SK-N-SH (cell line): ENCODE data around the gene TRMO. TPM values are rescaled to one million over a fixed set of nuclear protein-coding genes. Genes with fewer than 3 reads are reported as not detected.

ENCODE experiments used
- CTCF ChIA-PET: fragments of 300-600, 350-600 bp; formaldehyde crosslinking; extraction: SDS; loops from one replicate; lab custom pipeline; 2021; lab: Yijun Ruan, JAX
- POLR2A ChIA-PET: fragments of 350-600 bp; sonication (Branson Sonifier 250); formaldehyde crosslinking; extraction: SDS; loops from one replicate; lab custom pipeline; 2020; ENCODE audit warnings: antibody characterized with exemption, inconsistent platforms; lab: Yijun Ruan, JAX
- DNase-seq: peaks from one replicate; pipeline ENCODE4 v3.0.0; 2012
- H2AFZ ChIP-seq: fragments of 200-600 bp; sonication (generic); 2 replicates; pipeline ENCODE4 v1.8.1; 2016; ENCODE audit warnings: antibody characterized with exemption, mild to moderate bottlenecking, low read depth
- H3F3A ChIP-seq: fragments of 200-600 bp; sonication (generic); replicated peaks from 2 replicates; pipeline ENCODE3; 2016; ENCODE audit warnings: antibody characterized with exemption, mild to moderate bottlenecking; ENCODE audit not compliant: insufficient read depth
- H3K27ac ChIP-seq, 2 experiments: fragments of 200-500 bp in 1 of 2; fragments of 200-600 bp in 1 of 2; sonication (Bioruptor generic) in 1 of 2; sonication (generic), shearing (Covaris generic) in 1 of 2; 2 replicates each; pipeline versions ENCODE4 v1.5.1 to v1.6.1; 2014 to 2016; ENCODE audit warnings: low read depth in 2 of 2, inconsistent platforms in 1 of 2, low read length in 1 of 2, mild to moderate bottlenecking in 1 of 2, mixed read lengths in 1 of 2
- H3K27me3 ChIP-seq: fragments of 200-600 bp; sonication (generic), shearing (Covaris generic); 2 replicates; pipeline ENCODE4 v1.6.1; 2016; ENCODE audit warnings: mixed run types; ENCODE audit not compliant: insufficient read depth
- H3K36me3 ChIP-seq, 2 experiments: fragments of 200-500 bp in 1 of 2; fragments of 200-600 bp in 1 of 2; sonication (Bioruptor generic) in 1 of 2; sonication (generic) in 1 of 2; replicated peaks in 1 of 2; 2 replicates each; pipeline versions ENCODE3 to v1.5.1; 2014 to 2016; ENCODE audit warnings: low read length in 1 of 2, mild to moderate bottlenecking in 1 of 2; ENCODE audit not compliant: insufficient read depth in 2 of 2, control insufficient read depth in 1 of 2
- H3K4me1 ChIP-seq, 2 experiments: fragments of 200-500 bp in 1 of 2; fragments of 200-600 bp in 1 of 2; sonication (Bioruptor generic) in 1 of 2; sonication (generic), shearing (Covaris generic) in 1 of 2; 2 replicates each; pipeline versions ENCODE4 v1.5.1 to v1.6.1; 2014 to 2016; ENCODE audit warnings: low read depth in 1 of 2, low read length in 1 of 2, mixed run types in 1 of 2; ENCODE audit not compliant: insufficient read depth in 2 of 2, control insufficient read depth in 1 of 2
- H3K4me2 ChIP-seq: fragments of 200-600 bp; sonication (generic), shearing (Covaris generic); 2 replicates; pipeline ENCODE4 v1.6.1; 2017; ENCODE audit warnings: mixed run types
- H3K4me3 ChIP-seq, 2 experiments: fragments of 200-500 bp in 1 of 2; fragments of 200-600 bp in 1 of 2; sonication (Bioruptor generic) in 1 of 2; sonication (generic), shearing (Covaris generic) in 1 of 2; 2 replicates each; pipeline versions ENCODE4 v1.5.1 to v1.8.1; 2014 to 2016; ENCODE audit warnings: low read depth in 2 of 2, inconsistent platforms in 1 of 2, low read length in 1 of 2, mild to moderate bottlenecking in 1 of 2, mixed read lengths in 1 of 2, moderate library complexity in 1 of 2
- H3K79me2 ChIP-seq: fragments of 200-600 bp; sonication (generic); 2 replicates; pipeline ENCODE4 v1.8.1; 2017; ENCODE audit warnings: mild to moderate bottlenecking; ENCODE audit not compliant: insufficient read depth
- H3K9ac ChIP-seq: fragments of 200-600 bp; sonication (generic); 2 replicates; pipeline ENCODE4 v1.6.1; 2017; ENCODE audit warnings: mixed run types
- H3K9me2 ChIP-seq: fragments of 200-600 bp; sonication (generic); 2 replicates; pipeline ENCODE4 v1.6.1; 2017; ENCODE audit warnings: mixed run types
- H3K9me3 ChIP-seq: fragments of 200-600 bp; sonication (generic); 2 replicates; pipeline ENCODE4 v1.6.1; 2017; ENCODE audit warnings: mixed run types, mild to moderate bottlenecking, moderate library complexity
- H4K20me1 ChIP-seq: fragments of 200-600 bp; sonication (generic); 2 replicates; pipeline ENCODE4 v1.6.1; 2017; ENCODE audit warnings: mild to moderate bottlenecking, mixed run types; ENCODE audit not compliant: insufficient read depth
- CHD2 ChIP-seq: fragments of 150-350 bp; IDR thresholded peaks from 2 replicates; pipeline ENCODE4 v1.6.1; 2018; ENCODE audit warnings: low read length; ENCODE audit not compliant: partially characterized antibody
- CTCF ChIP-seq: fragments of 200-600 bp; sonication (generic); IDR thresholded peaks from 2 replicates; pipeline ENCODE4 v1.6.1; 2017; ENCODE audit warnings: antibody characterized with exemption, mild to moderate bottlenecking, moderate library complexity
- ELF1 ChIP-seq: IDR thresholded peaks from 2 replicates; pipeline ENCODE4 v1.4.0; 2012
- EP300 ChIP-seq, 2 experiments: IDR thresholded peaks; 2 replicates each; pipeline versions ENCODE4 v1.4.0 to v1.6.1; 2012; ENCODE audit warnings: borderline replicate concordance in 1 of 2, low read depth in 1 of 2, low read length in 1 of 2
- FOSL2 ChIP-seq: IDR thresholded peaks from 2 replicates; pipeline ENCODE4 v1.4.0; 2012; ENCODE audit warnings: low read depth, mild to moderate bottlenecking, moderate library complexity, borderline replicate concordance
- GABPA ChIP-seq: IDR thresholded peaks from 2 replicates; pipeline ENCODE4 v1.4.0; 2012; ENCODE audit warnings: low read depth, mild to moderate bottlenecking
- GATA2 ChIP-seq: sonication (generic); formaldehyde crosslinking; IDR thresholded peaks from 2 replicates; pipeline ENCODE4 v1.5.0; 2020; ENCODE audit warnings: mild to moderate bottlenecking, missing genetic modification reagents
- IRF3 ChIP-seq: fragments of 150-350 bp; IDR thresholded peaks from 2 replicates; pipeline ENCODE4 v1.6.1; 2016; ENCODE audit warnings: mild to moderate bottlenecking, low read depth, low read length
- JUND ChIP-seq: IDR thresholded peaks from 2 replicates; pipeline ENCODE4 v1.4.0; 2012
- MEF2A ChIP-seq: IDR thresholded peaks from 2 replicates; pipeline ENCODE4 v1.4.0; 2012; ENCODE audit warnings: low read depth, borderline replicate concordance
- PBX3 ChIP-seq: IDR thresholded peaks from 2 replicates; pipeline ENCODE4; 2012
- POLR2AphosphoS5 ChIP-seq: IDR thresholded peaks from 2 replicates; pipeline ENCODE4 v1.6.1; 2012; ENCODE audit warnings: low read depth, low read length
- RAD21 ChIP-seq: IDR thresholded peaks from 2 replicates; pipeline ENCODE4 v1.6.1; 2012; ENCODE audit warnings: mild to moderate bottlenecking, low read length
- RCOR1 ChIP-seq: fragments of 150-350 bp; IDR thresholded peaks from 2 replicates; pipeline ENCODE4 v1.6.1; 2017; ENCODE audit warnings: antibody characterized with exemption, low read length
- REST ChIP-seq: IDR thresholded peaks from 2 replicates; pipeline ENCODE4 v1.6.1; 2012; ENCODE audit warnings: mild to moderate bottlenecking, low read depth, low read length, moderate library complexity
- RFX5 ChIP-seq: IDR thresholded peaks from 2 replicates; pipeline ENCODE4 v1.6.1; 2012; ENCODE audit warnings: mild to moderate bottlenecking, improper control_type of control experiment, low read length
- ZBTB33 ChIP-seq: IDR thresholded peaks from 2 replicates; pipeline ENCODE4 v1.4.0; 2012; ENCODE audit warnings: low read depth, borderline replicate concordance
- WGBS: methylation state at CpG from one replicate; pipeline ENCODE4 v1.1.6; 2017; ENCODE audit warnings: low lambda C conversion rate; 5-methylcytosine and 5-hydroxymethylcytosine counted together
- polyA plus RNA-seq, 3 experiments: library from polyadenylated mRNA; depleted of rRNA; stranded (reverse); fragments of >200 nt; gene quantifications; 2 replicates each; pipeline ENCODE4 v1.2.3, GENCODE V29; 2012

TRMO gene
- polyA plus RNA-seq, 1 of the 3 experiments (the other 2 are of a cell fraction): 8.1 TPM

- TF ChIP-seq PBX3: no peak
- no peak for TF ChIP-seq POLR2AphosphoS5
- no peak for TF ChIP-seq JUND
- no peak for TF ChIP-seq GABPA
- TF ChIP-seq RCOR1: no peak
- TF ChIP-seq REST: no peak
- TF ChIP-seq GATA2 (CRISPR knock-in tag): no peak
- no peak for TF ChIP-seq IRF3
Observed at GRCh38 chr9:97911528-97911927, 10.8 kb downstream of the TRMO start (continued).

- Histone ChIP-seq H3K9me3 (no peaks in the 10 kb centered on the region), H3K4me3 (no peak overlapping the region), H3K9ac (no peak overlapping the region), H3K4me1 (no peaks in the 10 kb centered on the region), H2AFZ (no peak overlapping the region), H3K4me2 (no peak overlapping the region), H3K79me2 (no peaks in the 10 kb centered on the region), H3K9me2 (no peaks in the 10 kb centered on the region), H3K27ac (no peak overlapping the region), H3K36me3 (peaks cover 6 to 67% of the 10 kb centered on the region in 2 experiments), H3F3A (no peaks in the 10 kb centered on the region), H3K27me3 (no peaks in the 10 kb centered on the region), H4K20me1 (no peaks in the 10 kb centered on the region)
- DNase-seq: no peak
- POLR2A ChIA-PET: no interaction called here
- TF ChIP-seq ELF1 (no peak), ZBTB33 (no peak), IRF3 (no peak), RAD21 (no peak), FOSL2 (no peak), CHD2 (no peak), GABPA (no peak), JUND (no peak), RFX5 (no peak), CTCF (no peak), MEF2A (no peak), EP300 (IDR thresholded peaks at IDR 0.05; ENCODE audit: borderline replicate concordance in 1 of 2, low read depth in 1 of 2, low read length in 1 of 2) (no peak)
- WGBS: 92% methylated on average over 6 of the region's 6 CpGs
- CTCF ChIA-PET: interaction anchor here (1.3 to 1.9 kb wide), 2 partner anchors 9 to 11 kb away, joined by 4 to 6 read pairs; no protein-coding TSS in a partner anchor
Observed at GRCh38 chr9:97910357-97910756, 11.9 kb downstream of the TRMO start.
